ENCODE data around the gene FAM171A1.

DNA sequence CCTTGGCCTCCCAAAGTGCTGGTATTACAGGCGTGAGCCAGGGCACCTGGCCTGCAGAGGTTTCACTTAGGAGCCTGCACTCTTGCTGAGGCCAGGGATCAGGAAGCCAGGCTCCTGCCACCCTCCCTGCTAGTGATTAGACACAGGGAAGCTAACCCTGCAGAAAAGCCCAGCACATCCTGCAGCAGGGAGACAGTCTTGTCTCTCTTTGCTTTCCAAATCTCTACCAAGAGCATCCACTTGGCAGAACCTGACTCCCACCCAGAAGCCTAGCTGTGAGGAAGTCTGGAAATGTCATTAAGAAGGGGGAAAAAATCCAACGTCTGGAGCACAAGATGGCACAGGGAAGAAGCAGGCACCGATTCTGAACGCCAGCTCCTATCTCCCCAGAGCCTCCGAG, 8.0 kb upstream of the FAM171A1 start:
- TF ChIP-seq POLR2AphosphoS5 (IDR thresholded peaks at IDR 0.05; ENCODE audit: low read depth, low read length) (no peak), POLR2A (IDR thresholded peaks at IDR 0.05; ENCODE audit: low read depth, low read length) (no peak)

Data from GM12892 (cell line).